Prostate gland (tissue), 2 donors: ENCODE data around the gene PILRB.

Source experiments
- POLR2A ChIP-seq: fragments of 450-650 bp; IDR thresholded peaks from one replicate; pipeline ENCODE4 v1.6.1; 2016; ENCODE audit warnings: antibody characterized with exemption, mild to moderate bottlenecking
- TF ChIP-seq, protein P1 (sequence below), 4 experiments: fragments of 200-600 bp in 2 of 4; fragments of 450-650 bp in 2 of 4; sonication (generic) in 2 of 4; IDR thresholded peaks; 1 replicate in 3 of 4; 2 replicates in 1 of 4; pipeline ENCODE4 v1.5.1; 2016 to 2019; ENCODE audit warnings: antibody characterized with exemption in 4 of 4, mild to moderate bottlenecking in 2 of 4, moderate library complexity in 2 of 4

DNA sequence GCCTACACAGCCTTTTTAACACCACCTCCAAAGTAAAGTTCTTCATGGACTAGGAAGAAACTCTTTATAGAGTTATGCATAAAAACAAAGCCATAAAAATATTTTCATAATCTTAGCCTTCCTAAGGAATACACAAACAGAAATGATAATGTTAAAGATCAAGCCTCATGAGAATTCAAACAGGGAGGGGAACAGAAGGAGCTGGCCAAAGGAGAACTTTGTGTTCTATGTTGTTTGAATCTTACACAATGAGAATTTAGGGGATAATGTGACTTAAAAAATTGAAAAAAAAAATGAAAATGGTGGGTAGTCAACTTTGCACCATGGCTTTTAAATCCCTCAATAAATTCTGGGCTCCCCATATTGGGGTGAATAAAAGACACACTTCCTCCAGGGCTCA is 9.1 kb upstream of the PILRB start:
- TF ChIP-seq, protein P1, sequence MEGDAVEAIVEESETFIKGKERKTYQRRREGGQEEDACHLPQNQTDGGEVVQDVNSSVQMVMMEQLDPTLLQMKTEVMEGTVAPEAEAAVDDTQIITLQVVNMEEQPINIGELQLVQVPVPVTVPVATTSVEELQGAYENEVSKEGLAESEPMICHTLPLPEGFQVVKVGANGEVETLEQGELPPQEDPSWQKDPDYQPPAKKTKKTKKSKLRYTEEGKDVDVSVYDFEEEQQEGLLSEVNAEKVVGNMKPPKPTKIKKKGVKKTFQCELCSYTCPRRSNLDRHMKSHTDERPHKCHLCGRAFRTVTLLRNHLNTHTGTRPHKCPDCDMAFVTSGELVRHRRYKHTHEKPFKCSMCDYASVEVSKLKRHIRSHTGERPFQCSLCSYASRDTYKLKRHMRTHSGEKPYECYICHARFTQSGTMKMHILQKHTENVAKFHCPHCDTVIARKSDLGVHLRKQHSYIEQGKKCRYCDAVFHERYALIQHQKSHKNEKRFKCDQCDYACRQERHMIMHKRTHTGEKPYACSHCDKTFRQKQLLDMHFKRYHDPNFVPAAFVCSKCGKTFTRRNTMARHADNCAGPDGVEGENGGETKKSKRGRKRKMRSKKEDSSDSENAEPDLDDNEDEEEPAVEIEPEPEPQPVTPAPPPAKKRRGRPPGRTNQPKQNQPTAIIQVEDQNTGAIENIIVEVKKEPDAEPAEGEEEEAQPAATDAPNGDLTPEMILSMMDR (IDR thresholded peaks at IDR 0.05) = no peak
- no peak for TF ChIP-seq POLR2A
